ENCODE results near the gene SUMO3.

DNA sequence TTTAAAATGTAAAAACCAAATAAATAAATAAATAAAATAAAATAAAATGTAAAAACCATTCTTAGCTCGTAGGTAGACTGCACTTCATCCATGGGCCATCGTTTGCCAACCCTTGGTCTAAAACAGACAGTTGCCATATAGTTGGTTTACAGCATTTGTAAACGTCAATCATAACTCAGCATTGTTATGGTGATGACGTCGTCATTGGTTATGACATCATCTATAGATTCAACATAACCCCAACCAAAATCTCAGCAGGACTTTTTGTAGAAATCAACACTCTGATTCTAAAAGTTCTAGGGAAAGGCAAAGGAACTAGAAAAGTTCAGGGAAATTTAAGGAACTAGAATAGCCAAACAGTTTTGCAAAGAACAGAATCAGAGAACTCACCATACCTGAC lies 15.8 kb upstream of the SUMO3 start:
- TF ChIP-seq POLR2A (IDR thresholded peaks at IDR 0.05; ENCODE audit: low read length), result no peak
- no peak for TF ChIP-seq GATA1 (IDR thresholded peaks at IDR 0.05; ENCODE audit: low read depth, low read length)

All from erythroblast (primary cell).